Ishikawa (cell line): Measurements from ENCODE around the gene PLBD1.

Experiments
- CEBPB ChIP-seq: IDR thresholded peaks from 2 replicates; pipeline ENCODE4 v1.6.1; 2012
- CREB1 ChIP-seq: IDR thresholded peaks from 2 replicates; pipeline ENCODE4 v1.6.1; 2012; ENCODE audit warnings: low read depth
- EGR1 ChIP-seq: IDR thresholded peaks from 2 replicates; pipeline ENCODE4 v1.6.1; 2012
- EP300 ChIP-seq: IDR thresholded peaks from 2 replicates; pipeline ENCODE4 v1.6.1; 2012; ENCODE audit warnings: borderline replicate concordance
- FOXM1 ChIP-seq: IDR thresholded peaks from 2 replicates; pipeline ENCODE4 v1.6.1; 2012; ENCODE audit warnings: low read depth, borderline replicate concordance
- NFIC ChIP-seq: IDR thresholded peaks from 2 replicates; pipeline ENCODE4 v1.6.1; 2012
- RAD21 ChIP-seq: IDR thresholded peaks from 2 replicates; pipeline ENCODE4 v1.6.1; 2012; ENCODE audit warnings: low read depth
- TAF1 ChIP-seq: IDR thresholded peaks from 2 replicates; pipeline ENCODE4 v1.6.1; 2012; ENCODE audit warnings: low read depth, mild to moderate bottlenecking
- TEAD4 ChIP-seq: IDR thresholded peaks from 2 replicates; pipeline ENCODE4 v1.6.1; 2012
- YY1 ChIP-seq: IDR thresholded peaks from 2 replicates; pipeline ENCODE4 v1.6.1; 2012; ENCODE audit warnings: low read depth
- ZBTB7A ChIP-seq: IDR thresholded peaks from 2 replicates; pipeline ENCODE4 v1.6.1; 2012; ENCODE audit warnings: low read depth
- TF ChIP-seq, protein P1 (sequence below): IDR thresholded peaks from 2 replicates; pipeline ENCODE4 v1.6.1; 2012
- TF ChIP-seq, protein P2 (sequence below): IDR thresholded peaks from 2 replicates; pipeline ENCODE4 v1.6.1; 2012; ENCODE audit warnings: low read depth, mild to moderate bottlenecking

DNA sequence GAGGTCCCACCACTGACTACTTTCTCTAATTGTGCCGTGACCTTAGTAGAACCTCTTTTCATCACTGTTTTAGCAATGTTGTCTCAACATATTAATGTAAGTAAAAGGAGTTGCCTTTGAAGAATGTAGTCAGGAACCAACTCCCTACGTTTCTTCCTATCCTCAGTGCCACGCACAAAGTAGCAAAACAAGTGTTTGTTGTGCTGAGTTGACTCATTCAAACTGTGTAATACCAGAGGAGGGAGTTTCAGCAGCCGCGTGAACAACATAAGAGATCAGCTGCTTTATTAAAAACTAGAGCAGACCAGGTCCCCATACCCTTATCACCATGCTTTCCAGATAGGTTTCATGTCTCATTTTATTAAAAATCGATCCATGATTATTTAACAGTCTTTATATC, 19.1 kb downstream of the PLBD1 start:
- TF ChIP-seq, protein P1, sequence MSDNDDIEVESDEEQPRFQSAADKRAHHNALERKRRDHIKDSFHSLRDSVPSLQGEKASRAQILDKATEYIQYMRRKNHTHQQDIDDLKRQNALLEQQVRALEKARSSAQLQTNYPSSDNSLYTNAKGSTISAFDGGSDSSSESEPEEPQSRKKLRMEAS: no peak
- TF ChIP-seq EGR1 (no peak), FOXM1 (no peak), EP300 (no peak), TAF1 (no peak), YY1 (no peak), NFIC (no peak), CEBPB (no peak), RAD21 (no peak), TEAD4 (no peak), ZBTB7A (no peak), CREB1 (no peak)
- TF ChIP-seq, protein P2, sequence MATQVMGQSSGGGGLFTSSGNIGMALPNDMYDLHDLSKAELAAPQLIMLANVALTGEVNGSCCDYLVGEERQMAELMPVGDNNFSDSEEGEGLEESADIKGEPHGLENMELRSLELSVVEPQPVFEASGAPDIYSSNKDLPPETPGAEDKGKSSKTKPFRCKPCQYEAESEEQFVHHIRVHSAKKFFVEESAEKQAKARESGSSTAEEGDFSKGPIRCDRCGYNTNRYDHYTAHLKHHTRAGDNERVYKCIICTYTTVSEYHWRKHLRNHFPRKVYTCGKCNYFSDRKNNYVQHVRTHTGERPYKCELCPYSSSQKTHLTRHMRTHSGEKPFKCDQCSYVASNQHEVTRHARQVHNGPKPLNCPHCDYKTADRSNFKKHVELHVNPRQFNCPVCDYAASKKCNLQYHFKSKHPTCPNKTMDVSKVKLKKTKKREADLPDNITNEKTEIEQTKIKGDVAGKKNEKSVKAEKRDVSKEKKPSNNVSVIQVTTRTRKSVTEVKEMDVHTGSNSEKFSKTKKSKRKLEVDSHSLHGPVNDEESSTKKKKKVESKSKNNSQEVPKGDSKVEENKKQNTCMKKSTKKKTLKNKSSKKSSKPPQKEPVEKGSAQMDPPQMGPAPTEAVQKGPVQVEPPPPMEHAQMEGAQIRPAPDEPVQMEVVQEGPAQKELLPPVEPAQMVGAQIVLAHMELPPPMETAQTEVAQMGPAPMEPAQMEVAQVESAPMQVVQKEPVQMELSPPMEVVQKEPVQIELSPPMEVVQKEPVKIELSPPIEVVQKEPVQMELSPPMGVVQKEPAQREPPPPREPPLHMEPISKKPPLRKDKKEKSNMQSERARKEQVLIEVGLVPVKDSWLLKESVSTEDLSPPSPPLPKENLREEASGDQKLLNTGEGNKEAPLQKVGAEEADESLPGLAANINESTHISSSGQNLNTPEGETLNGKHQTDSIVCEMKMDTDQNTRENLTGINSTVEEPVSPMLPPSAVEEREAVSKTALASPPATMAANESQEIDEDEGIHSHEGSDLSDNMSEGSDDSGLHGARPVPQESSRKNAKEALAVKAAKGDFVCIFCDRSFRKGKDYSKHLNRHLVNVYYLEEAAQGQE: no peak
